SK-N-SH treated with all-trans-retinoic acid at 6 μM for 48 hours (cell line): ENCODE data around the gene BCR.

Source experiments
- ATAC-seq: fragments of 200-7000 bp; cut with Tn5 transposase; 3 replicates; pipeline ENCODE4 v1.9.1; 2020; ENCODE audit warnings: mild to moderate bottlenecking, moderate library complexity
- ARNTL ChIP-seq: fragments of 450-650 bp; formaldehyde crosslinking; IDR thresholded peaks from 2 replicates; pipeline ENCODE4 v1.5.0; 2020; ENCODE audit warnings: low read depth, mild to moderate bottlenecking, moderate library complexity, borderline replicate concordance
- BACH2 ChIP-seq: fragments of 250-450 bp; sonication (Bioruptor Pico); IDR thresholded peaks from 2 replicates; pipeline ENCODE4 v1.9.0; 2021; ENCODE audit warnings: mild to moderate bottlenecking, borderline replicate concordance
- CSDC2 ChIP-seq: fragments of 250-450 bp; sonication (Bioruptor Pico); IDR thresholded peaks from 2 replicates; pipeline ENCODE4 v1.5.0; 2020; ENCODE audit warnings: mild to moderate bottlenecking, moderate library complexity
- ESRRG ChIP-seq: fragments of 250-450 bp; sonication (Bioruptor Pico); IDR thresholded peaks from 2 replicates; pipeline ENCODE4 v1.6.1; 2021; ENCODE audit warnings: mild to moderate bottlenecking
- GLIS3 ChIP-seq: fragments of 250-450 bp; sonication (Bioruptor Pico); IDR thresholded peaks from 2 replicates; pipeline ENCODE4 v1.5.0; 2020; ENCODE audit warnings: mild to moderate bottlenecking, moderate library complexity
- ISL1 ChIP-seq: fragments of 250-450 bp; sonication (Bioruptor Pico); IDR thresholded peaks from 2 replicates; pipeline ENCODE4 v2.1.2; 2022; ENCODE audit warnings: mild to moderate bottlenecking, moderate library complexity
- OSR1 ChIP-seq: fragments of 250-450 bp; sonication (Bioruptor Pico); IDR thresholded peaks from 2 replicates; pipeline ENCODE4 v1.8.0; 2022; ENCODE audit warnings: moderate library complexity, mild to moderate bottlenecking, inconsistent platforms
- PPARA ChIP-seq: fragments of 250-450 bp; sonication (Bioruptor Pico); IDR thresholded peaks from 2 replicates; pipeline ENCODE4 v1.5.0; 2020; ENCODE audit warnings: mild to moderate bottlenecking, borderline replicate concordance
- RARB ChIP-seq: fragments of 250-450 bp; sonication (Bioruptor Pico); IDR thresholded peaks from 2 replicates; pipeline ENCODE4 v1.8.0; 2021; ENCODE audit warnings: mild to moderate bottlenecking, moderate library complexity
- TCF4 ChIP-seq: fragments of 250-450 bp; sonication (Bioruptor Pico); IDR thresholded peaks from 2 replicates; pipeline ENCODE4 v1.8.0; 2021; ENCODE audit warnings: mild to moderate bottlenecking, moderate library complexity, borderline replicate concordance
- TOX ChIP-seq: fragments of 250-450 bp; sonication (Bioruptor Pico); IDR thresholded peaks from 2 replicates; pipeline ENCODE4 v1.8.0; 2021; ENCODE audit warnings: mild to moderate bottlenecking, moderate library complexity, borderline replicate concordance
- ZC3H10 ChIP-seq: fragments of 250-450 bp; sonication (Bioruptor Pico); IDR thresholded peaks from 2 replicates; pipeline ENCODE4 v1.5.1; 2021; ENCODE audit warnings: mild to moderate bottlenecking, moderate library complexity
- ZFP3 ChIP-seq: fragments of 250-450 bp; sonication (Bioruptor Pico); IDR thresholded peaks from 2 replicates; pipeline ENCODE4 v1.5.0; 2020; ENCODE audit warnings: mild to moderate bottlenecking, moderate library complexity
- ZFP30 ChIP-seq: fragments of 450-650 bp; formaldehyde crosslinking; IDR thresholded peaks from 2 replicates; pipeline ENCODE4 v1.5.0; 2022; ENCODE audit warnings: mild to moderate bottlenecking, moderate library complexity
- ZNF565 ChIP-seq: fragments of 450-650 bp; formaldehyde crosslinking; conservative IDR thresholded peaks from 2 replicates; pipeline ENCODE4 v1.5.0; 2020; ENCODE audit warnings: low read depth, mild to moderate bottlenecking, moderate library complexity
- ZNF70 ChIP-seq: fragments of 450-650 bp; formaldehyde crosslinking; IDR thresholded peaks from 2 replicates; pipeline ENCODE4 v1.5.0; 2020; ENCODE audit warnings: mild to moderate bottlenecking, moderate library complexity
- ZNF8 ChIP-seq: fragments of 450-650 bp; formaldehyde crosslinking; IDR thresholded peaks from 2 replicates; pipeline ENCODE4 v1.5.0; 2020; ENCODE audit warnings: mild to moderate bottlenecking, moderate library complexity
- TF ChIP-seq, protein P1 (sequence below): fragments of 250-450 bp; sonication (Bioruptor Pico); IDR thresholded peaks from 2 replicates; pipeline ENCODE4 v1.5.1; 2020; ENCODE audit warnings: low read depth, mild to moderate bottlenecking, moderate library complexity
- TF ChIP-seq, protein P2 (sequence below): fragments of 250-450 bp; sonication (Bioruptor Pico); IDR thresholded peaks from 2 replicates; pipeline ENCODE4 v1.8.0; 2021; ENCODE audit warnings: low read depth, mild to moderate bottlenecking, moderate library complexity, borderline replicate concordance
- TF ChIP-seq, protein P3 (sequence below): fragments of 250-450 bp; sonication (Bioruptor Pico); IDR thresholded peaks from 2 replicates; pipeline ENCODE4 v1.5.1; 2021; ENCODE audit warnings: mild to moderate bottlenecking, moderate library complexity
- TF ChIP-seq, protein P4 (sequence below): fragments of 250-450 bp; sonication (Bioruptor Pico); IDR thresholded peaks from 2 replicates; pipeline ENCODE4 v1.5.0; 2020; ENCODE audit warnings: mild to moderate bottlenecking, moderate library complexity

The BCR gene

DNA sequence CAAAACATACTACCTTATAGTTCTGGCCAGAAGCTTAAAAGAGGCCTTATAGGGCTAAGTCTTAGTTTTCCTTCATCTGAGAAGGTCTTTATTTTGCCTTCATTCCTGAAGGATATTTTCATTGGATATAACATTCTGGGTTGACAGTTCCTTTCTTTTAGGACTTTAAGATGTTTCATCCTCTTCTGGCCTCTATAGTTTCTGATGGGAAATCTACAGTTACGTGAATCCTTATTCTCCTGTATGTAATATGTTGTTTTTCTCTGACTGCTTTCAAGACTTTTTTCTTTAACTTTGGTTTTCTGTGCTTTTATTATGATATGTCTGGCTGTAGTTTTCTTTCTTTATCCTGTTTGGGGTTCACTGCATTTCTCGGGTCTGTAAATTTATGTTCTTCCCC is 48.2 kb downstream of the BCR start (continued):
- TF ChIP-seq ZNF565 (CRISPR knock-in tag) (no peak), GLIS3 (CRISPR knock-in tag) (no peak), PPARA (CRISPR knock-in tag) (no peak)
- TF ChIP-seq, protein P1, sequence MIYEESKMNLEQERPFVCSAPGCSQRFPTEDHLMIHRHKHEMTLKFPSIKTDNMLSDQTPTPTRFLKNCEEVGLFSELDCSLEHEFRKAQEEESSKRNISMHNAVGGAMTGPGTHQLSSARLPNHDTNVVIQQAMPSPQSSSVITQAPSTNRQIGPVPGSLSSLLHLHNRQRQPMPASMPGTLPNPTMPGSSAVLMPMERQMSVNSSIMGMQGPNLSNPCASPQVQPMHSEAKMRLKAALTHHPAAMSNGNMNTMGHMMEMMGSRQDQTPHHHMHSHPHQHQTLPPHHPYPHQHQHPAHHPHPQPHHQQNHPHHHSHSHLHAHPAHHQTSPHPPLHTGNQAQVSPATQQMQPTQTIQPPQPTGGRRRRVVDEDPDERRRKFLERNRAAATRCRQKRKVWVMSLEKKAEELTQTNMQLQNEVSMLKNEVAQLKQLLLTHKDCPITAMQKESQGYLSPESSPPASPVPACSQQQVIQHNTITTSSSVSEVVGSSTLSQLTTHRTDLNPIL (CRISPR knock-in tag): no peak
- TF ChIP-seq, all 23 proteins: peak for 0

DNA sequence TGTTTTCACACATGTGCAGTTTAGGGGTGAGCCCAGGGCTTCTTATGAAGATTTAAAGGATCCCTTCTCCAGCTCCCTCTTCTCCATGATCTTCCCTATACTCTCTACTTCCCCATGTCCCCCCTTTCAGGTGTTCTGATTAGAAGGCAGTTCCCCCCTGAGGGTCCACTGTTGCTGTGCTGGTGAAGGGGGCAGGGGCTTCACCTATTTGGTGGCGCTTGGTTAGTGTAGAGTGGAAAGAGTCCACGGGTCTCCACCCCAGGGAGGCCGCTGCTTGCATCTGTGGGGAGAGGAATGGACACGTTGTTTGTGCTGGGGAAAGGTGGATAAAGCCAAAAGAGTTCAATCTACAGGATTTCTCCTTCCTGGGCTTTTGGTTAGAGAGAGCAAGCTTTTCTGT is 49.3 kb downstream of the BCR start:
- ATAC-seq: no peak
- TF ChIP-seq, protein P2, sequence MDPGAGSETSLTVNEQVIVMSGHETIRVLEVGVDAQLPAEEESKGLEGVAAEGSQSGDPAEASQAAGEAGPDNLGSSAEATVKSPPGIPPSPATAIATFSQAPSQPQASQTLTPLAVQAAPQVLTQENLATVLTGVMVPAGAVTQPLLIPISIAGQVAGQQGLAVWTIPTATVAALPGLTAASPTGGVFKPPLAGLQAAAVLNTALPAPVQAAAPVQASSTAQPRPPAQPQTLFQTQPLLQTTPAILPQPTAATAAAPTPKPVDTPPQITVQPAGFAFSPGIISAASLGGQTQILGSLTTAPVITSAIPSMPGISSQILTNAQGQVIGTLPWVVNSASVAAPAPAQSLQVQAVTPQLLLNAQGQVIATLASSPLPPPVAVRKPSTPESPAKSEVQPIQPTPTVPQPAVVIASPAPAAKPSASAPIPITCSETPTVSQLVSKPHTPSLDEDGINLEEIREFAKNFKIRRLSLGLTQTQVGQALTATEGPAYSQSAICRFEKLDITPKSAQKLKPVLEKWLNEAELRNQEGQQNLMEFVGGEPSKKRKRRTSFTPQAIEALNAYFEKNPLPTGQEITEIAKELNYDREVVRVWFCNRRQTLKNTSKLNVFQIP (CRISPR knock-in tag): no peak
- TF ChIP-seq ZFP30 (CRISPR knock-in tag) (no peak), ZNF70 (CRISPR knock-in tag) (no peak), ZC3H10 (CRISPR knock-in tag) (no peak), CSDC2 (CRISPR knock-in tag) (no peak), OSR1 (CRISPR knock-in tag) (no peak), ARNTL (CRISPR knock-in tag) (no peak), GLIS3 (CRISPR knock-in tag) (no peak), ISL1 (CRISPR knock-in tag) (no peak)
- TF ChIP-seq, protein P1 (CRISPR knock-in tag): no peak
- TF ChIP-seq, protein P3, sequence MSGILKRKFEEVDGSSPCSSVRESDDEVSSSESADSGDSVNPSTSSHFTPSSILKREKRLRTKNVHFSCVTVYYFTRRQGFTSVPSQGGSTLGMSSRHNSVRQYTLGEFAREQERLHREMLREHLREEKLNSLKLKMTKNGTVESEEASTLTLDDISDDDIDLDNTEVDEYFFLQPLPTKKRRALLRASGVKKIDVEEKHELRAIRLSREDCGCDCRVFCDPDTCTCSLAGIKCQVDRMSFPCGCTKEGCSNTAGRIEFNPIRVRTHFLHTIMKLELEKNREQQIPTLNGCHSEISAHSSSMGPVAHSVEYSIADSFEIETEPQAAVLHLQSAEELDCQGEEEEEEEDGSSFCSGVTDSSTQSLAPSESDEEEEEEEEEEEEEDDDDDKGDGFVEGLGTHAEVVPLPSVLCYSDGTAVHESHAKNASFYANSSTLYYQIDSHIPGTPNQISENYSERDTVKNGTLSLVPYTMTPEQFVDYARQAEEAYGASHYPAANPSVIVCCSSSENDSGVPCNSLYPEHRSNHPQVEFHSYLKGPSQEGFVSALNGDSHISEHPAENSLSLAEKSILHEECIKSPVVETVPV (CRISPR knock-in tag): no peak

DNA sequence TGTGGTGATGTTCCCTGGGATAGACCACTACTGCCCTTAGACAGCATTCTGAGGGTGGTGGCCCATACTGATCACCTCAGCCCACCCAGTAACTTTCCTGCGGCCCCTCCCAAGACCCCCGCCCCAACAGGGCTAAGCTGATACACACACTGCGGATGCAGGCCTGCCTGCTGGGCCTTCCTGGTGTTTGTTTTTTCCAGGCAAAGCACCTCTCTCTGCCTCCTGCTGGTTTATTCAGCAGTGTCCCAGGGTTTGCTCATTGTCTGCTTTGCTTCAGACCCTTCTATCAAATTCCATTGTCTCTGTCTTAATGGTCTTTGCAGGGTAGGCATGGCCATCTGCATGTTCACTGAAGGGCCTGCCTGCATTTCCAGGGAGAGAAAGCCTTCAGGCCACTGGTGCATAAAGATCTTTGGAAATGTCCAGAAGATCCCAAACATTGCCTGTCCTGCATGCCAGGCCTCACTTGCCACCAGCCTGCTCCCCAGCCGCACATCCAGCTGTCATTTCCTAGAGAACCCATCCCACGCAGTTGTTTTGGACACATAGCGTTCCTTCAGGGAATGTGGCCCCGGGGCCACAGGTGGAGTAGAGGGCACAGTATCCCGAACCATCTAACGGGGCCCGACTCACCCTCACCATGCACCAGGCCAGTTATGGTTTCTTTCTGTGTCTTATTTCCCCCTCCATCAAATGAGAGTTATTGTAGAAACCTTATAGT is 50.2 kb downstream of the BCR start:
- TF ChIP-seq PPARA (CRISPR knock-in tag) (no peak), ARNTL (CRISPR knock-in tag) (no peak), TCF4 (CRISPR knock-in tag) (no peak), BACH2 (CRISPR knock-in tag) (no peak), TOX (no peak), GLIS3 (CRISPR knock-in tag) (no peak), CSDC2 (CRISPR knock-in tag) (no peak), ISL1 (CRISPR knock-in tag) (no peak), ZNF8 (CRISPR knock-in tag) (no peak), ZC3H10 (CRISPR knock-in tag) (no peak), ZFP30 (CRISPR knock-in tag) (no peak), ESRRG (CRISPR knock-in tag) (no peak), ZFP3 (CRISPR knock-in tag) (no peak), ZNF565 (CRISPR knock-in tag) (no peak), RARB (no peak), ZNF70 (CRISPR knock-in tag) (no peak)
- TF ChIP-seq, protein P4, sequence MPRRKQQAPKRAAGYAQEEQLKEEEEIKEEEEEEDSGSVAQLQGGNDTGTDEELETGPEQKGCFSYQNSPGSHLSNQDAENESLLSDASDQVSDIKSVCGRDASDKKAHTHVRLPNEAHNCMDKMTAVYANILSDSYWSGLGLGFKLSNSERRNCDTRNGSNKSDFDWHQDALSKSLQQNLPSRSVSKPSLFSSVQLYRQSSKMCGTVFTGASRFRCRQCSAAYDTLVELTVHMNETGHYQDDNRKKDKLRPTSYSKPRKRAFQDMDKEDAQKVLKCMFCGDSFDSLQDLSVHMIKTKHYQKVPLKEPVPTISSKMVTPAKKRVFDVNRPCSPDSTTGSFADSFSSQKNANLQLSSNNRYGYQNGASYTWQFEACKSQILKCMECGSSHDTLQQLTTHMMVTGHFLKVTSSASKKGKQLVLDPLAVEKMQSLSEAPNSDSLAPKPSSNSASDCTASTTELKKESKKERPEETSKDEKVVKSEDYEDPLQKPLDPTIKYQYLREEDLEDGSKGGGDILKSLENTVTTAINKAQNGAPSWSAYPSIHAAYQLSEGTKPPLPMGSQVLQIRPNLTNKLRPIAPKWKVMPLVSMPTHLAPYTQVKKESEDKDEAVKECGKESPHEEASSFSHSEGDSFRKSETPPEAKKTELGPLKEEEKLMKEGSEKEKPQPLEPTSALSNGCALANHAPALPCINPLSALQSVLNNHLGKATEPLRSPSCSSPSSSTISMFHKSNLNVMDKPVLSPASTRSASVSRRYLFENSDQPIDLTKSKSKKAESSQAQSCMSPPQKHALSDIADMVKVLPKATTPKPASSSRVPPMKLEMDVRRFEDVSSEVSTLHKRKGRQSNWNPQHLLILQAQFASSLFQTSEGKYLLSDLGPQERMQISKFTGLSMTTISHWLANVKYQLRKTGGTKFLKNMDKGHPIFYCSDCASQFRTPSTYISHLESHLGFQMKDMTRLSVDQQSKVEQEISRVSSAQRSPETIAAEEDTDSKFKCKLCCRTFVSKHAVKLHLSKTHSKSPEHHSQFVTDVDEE (CRISPR knock-in tag): no peak
- TF ChIP-seq, protein P2 (CRISPR knock-in tag): no peak
- TF ChIP-seq, protein P3 (CRISPR knock-in tag): no peak
- no peak for ATAC-seq
